ENCODE results near the gene TOR1AIP1.

- no peak for TF ChIP-seq PRDM1 (tag by site-specific recombination; IDR thresholded peaks at IDR 0.05)
- TF ChIP-seq KLF16 (tag by site-specific recombination; IDR thresholded peaks at IDR 0.05) = no peak
- TF ChIP-seq ZNF138 (tag by site-specific recombination; IDR thresholded peaks at IDR 0.05; ENCODE audit: borderline replicate concordance) = no peak
- no peak for TF ChIP-seq CTCF (tag by site-specific recombination; IDR thresholded peaks at IDR 0.05)
Observed at GRCh38 chr1:179876300-179876715, 5.8 kb upstream of the TOR1AIP1 start.

Measured in HEK293 (cell line).